Stimulated activated CD8-positive, alpha-beta memory T cell treated with anti-CD3 and anti-CD28 coated beads, Interleukin-2, amount 100 ng/mL, for 48 hours (primary cell): ENCODE results near the gene ZNHIT2.

Experiments used
- DNase-seq, 2 donors: peaks; one replicate each; pipeline ENCODE4 v3.0.0-alpha.2; 2020; ENCODE audit warnings: low read depth in 2 of 2

The ZNHIT2 gene

DNA sequence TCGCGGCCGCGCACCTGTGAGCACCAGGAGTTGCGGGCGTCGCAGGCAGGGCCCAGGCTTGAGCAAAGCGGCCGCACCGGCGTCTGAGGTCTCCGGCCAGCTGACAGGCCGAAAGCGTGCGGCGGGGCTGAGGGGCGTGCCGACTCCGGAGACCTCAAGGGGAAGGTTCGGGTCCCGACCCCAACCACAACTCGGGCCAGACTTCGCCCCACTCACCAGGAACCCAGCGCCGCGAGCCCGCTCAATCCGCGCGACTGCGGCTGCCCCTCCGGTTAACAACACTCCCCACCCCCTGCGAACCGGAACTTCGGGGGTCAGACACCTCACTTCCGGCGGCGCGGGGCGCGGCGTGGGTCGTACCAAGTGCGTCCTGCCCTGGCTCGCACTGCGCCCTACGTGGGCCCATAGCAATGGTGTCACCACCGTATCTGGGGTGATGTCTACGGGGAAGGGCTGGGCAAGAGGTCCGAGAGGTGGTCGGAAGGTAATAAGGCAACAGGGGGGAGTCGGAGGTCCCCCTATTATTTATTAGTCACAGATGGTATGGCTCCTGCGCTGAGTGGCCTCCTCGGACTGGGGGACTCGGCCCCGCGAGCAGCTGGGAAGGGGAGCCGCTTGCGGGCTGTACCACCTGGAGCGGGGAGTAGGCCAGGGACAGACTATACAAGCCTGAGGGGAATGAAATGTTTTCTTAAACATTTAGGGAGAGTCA, 16.9 kb upstream of the ZNHIT2 start, which contains the start of gene SYVN1:
Gene SYVN1 (minus strand): TSS at position 280 of the 712 bp plus-strand sequence. CDS start 918 bp downstream, outside the sequence.
- DNase-seq, result peak; percentile 85 to 88

DNA sequence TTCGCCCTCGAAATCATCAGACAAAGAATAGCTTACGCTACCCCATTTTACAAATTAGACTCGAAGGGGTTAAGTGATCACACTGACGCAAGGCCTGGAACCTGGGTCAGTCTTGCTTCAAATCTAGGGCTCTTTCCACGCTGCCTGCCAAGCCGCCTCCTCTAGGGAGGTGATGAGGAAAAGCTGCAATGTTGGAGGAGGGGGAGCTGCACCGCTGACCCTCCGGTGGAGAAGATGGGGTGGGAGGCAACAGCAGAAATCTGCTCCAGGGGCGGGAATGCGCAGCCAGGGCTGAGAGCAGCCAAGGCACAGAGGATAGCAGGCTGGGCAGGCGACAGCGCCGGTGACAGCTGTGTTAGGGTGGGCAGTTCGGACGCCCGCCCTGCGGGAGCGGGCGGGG, 16.2 kb upstream of the ZNHIT2 start:
- DNase-seq, result no peak

DNA sequence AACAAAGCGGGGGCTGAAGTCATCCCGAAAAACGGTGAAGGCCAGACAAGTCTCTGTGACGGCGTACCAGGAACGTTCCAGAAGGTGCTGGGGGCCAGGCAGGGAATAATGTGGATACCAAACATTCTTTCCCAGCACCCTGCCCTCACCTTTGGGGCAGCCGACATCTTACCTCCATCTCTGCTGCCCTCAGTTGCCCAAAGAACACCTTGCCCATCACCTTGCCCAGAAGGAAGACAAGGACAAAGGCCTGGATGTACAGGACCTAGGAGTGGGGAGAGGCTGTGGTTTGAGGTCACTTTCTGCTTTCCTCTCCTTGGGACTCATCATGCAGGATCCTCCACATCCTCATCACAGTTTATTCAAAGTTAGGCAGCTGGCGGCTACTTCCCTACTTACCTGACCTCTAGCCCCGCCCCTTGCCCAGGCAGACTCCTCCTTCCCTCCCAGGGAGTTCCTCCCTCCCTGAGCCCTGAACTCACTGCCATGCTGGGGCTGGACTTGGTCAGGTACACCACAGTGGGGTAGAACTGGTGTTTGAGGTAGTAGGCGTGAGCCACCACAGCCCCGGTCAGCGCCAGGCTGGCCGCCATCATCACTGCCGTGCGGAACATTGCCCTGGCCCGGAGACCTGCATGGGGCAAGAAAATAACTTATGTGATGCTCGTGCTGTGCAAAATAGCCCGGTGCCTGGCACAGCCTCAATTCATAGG, 15.6 kb upstream of the ZNHIT2 start:
- peak in 1 of 2 donors; percentile 59 for DNase-seq

DNA sequence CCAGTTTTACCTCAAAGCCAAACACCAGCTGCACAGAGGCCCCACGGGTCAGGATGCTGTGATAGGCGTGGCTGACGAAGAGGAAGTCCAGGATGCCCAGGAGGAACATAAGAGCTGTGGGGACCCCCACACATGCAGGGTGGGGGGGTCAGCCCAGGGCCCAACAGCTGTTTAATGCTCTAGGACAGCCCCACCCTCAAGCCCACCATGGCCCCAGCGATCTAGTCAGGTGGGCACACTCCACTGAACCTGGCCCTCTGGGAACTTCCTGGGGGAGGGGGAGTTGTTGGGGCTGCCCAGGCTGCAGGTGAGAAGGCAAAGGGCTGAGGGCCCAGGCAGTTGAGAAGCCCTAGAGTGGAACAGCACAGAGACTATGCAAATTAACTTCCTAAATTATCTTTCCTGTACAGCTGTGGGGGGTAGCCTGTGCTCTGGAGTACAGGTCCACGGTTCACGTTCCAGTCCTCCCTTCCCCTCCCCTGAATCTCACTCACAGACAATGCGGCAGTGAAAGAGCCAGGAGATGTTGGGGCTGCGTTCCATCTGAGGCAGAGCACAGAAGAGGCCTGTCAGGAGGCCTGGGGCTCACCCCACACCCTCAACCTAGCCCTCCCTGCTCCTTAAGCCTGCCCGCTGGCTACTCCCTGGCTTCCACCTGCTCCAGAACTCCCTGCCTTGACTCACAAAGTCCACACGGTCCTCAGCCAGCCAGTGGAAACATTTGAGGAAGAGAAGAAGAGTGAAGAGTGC, 14.9 kb upstream of the ZNHIT2 start:
- DNase-seq, result no peak

DNA sequence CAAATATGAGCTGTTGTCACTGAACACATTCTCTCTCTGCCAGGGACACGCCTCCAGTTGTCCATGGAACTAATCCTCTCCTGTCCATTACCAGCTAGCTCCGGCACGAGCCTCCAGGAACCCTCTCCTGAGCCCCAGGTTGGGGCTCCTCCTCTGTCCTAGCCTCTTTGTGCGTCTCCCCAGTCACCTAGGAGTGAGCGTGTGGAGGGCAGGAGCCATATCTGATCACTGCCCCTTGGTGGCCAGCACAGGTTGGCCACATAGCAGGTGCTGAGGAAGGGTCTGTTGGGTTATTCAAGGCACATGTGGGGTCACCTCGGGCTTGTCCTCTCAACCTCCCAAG, 14.4 kb upstream of the ZNHIT2 start:
- no peak for DNase-seq

DNA sequence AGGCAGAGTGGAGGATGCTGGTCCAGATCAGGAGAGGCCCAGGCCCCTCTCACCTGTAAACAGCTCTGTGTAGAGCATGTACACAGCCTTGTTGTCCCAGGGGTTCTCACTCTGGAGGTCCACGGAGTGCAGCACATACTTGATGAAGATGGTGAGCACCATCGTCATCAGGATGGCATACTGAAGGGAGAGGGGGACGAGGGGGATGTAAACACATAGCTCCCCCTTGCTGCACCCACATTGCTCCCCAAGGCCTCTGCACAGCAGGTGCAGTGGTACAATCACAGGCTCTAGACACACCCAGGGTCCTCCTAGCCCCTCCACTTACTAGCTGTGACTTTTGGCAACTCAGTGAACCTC, 13.9 kb upstream of the ZNHIT2 start:
- DNase-seq, result no peak

DNA sequence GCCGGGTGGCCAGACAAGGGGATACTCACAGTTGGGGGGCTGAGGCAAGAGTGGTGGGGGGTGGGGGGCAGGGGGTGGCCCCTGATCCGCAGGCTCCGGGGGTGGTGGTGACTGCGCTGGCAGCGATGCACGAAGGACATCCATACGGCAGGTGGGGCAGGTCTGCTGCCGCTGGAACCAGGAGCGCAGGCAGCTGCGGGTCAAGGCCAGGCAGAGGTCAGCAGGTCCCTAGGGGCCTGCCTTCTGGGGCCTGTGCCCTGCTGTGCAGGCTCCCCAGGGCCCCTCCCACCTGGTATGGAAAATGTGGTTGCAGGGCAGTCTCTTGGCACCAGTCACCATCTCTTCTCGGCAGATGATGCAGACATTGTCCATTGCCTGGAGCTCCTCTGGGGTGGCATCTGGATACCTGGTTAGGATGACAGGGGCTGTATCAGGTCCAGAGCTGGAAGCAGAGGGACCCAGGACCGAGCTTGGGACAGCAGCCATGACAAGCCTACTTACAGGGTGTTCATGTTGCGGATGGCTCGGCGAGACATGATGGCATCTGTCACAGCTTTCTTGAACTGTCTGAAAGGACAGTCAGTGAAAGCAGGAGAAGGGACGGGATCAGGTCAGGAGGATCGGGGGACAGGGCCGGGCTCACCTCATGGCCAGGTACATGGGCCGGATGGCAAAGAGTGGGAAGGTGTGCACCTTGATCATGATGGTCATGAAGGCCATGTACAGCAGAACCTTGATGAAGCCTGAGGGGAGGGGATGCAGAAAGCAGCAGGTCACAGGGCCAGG, 13.3 kb upstream of the ZNHIT2 start:
- DNase-seq, result no peak

DNA sequence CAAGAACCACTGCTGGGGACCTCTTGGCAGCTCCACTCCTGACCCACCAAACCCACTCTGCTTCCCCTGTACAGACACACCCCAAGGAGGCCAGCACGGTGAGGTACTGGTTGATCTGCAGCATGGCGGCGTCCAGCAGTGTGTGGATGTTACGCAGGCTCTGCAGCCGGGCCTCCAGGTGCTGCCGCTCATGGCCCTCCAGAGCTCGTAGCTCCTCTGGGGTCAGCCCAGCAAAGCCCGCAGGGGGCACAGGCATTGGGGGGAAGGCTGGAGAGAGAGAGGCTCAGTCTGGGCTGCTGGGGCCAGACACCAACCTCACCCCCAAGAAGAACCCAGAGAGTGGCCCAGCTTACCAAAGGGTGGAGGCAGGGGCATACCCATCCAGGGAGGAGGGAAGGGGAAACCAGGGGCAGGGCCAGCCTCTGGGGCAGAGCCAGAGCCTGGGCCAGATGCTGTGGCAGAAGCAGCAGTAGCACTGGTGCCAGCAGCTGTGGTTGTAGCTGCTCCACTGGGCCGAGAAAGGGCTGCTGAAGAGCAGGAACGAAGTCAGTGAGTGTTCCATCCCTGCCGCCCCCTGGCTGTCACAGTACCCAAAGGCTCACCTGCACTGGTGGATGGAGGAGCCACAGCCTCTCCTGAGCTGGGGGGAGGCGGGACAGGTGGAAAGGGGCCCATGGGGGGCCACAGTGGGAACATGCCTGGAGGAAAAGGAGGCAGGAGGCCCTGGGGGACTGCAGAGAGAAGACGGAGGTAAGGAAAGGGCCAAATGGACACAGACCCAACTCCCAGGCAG, 12.3 kb upstream of the ZNHIT2 start:
- DNase-seq, result no peak

DNA sequence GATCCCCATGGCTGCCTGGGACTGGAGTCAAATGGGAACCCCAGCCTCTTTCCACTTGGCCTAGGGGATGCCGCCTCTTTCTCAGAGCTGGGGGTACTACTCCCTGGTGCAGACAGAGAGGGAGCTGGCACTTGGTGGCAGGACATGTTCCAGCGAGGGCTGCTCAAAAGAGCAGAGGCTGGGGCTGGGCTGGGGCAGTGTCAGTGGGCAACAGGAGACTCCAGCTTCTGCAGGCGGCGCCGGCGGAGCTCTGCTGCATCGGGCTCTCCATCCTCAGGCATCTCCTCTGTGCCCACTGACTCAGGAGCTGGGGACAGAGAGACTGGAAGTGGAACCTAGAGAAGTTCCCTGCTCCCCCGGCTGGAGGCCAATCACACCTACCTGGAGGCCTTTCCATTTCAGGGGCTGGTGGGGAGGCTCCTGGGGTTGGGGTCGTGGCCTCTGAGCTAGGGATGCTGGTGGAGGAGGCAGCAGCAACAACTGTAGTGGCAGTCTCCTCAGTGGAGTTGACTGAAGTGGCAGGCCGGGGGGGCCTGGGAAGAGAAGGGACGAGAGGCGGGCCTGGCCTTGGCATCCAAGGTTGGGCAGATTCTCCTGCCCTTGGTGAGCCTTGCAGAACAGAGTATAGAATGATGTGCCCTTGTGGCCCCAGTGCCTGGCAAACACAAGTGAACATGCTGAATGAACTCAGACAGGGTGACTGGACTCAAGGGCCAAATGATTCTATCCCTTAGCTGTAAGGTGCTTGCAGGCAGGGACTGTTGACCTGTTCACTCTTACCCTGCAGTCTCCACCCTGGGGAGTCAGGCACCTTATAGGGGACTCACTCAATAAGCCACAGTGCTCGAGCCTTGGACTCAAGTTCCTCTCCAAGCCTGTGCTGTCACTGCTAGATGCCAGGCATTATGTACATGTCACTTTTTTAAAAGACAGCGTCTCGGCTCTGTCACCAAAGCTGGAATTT, 11.0 kb upstream of the ZNHIT2 start:
- DNase-seq, result no peak

DNA sequence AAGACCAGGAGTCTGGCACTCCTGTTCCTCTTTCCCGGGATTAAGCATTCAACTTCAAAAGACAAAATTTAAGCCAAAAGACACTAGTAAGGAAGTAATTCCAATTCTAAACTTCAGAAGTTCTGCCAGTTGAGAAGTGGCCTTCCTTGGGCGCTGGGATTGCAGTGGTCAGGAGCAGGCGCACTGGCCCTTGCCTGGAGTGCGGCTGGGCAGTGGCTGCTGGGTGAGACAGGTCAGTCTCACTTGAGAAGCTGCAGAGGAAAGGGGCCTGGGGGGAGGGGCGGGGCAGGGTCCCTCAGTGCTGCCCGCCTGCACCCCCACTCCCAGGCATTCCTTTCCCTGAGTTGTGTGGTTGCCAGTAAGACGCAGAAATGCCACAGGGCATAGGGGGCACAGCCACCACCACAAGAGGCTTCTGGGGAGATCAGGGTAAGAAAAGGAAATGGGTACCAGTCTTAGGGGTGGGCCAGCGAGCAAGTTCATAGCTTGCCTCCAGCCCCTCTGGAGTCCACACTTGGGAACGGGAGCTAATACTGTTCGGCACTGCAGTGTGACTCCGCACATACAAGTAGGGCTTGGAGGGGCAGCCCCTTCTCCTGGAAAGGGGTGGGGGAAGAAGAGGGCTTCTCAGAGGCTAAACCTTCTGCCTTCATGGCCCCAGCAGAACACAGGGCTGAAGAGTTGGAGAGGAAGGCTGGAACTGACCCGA, 10.1 kb upstream of the ZNHIT2 start:
- no peak for DNase-seq

DNA sequence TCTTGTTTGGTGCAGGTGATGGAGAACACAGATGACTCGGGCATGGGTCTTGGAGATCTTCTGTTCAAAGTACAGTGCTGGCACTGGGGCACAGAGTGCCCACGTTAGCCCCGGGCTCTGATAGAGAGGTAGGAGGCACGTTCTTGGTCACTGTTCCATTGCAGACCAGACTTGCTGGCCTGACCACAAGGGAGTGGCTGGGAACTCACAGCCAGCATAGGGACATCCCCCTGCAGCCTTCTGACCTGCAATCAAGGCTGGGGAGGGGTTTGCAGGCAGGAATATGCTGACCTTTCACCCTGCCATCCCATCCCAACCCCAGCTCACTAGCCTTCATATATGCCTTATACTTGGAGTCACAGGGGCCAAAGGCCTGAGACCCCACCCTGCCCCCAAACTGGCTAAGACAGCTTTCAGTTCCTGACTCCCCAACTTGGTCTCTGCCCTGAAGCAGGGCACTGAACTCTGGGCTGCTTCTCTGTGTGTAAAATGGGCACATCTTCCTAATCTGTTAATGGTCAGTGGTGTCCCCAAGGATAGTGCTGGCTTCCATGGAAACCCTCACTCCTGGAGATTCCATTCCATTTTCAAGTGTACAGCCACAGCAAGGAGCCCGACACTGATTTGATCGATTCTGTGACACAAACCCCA, 9.2 kb upstream of the ZNHIT2 start:
- no peak for DNase-seq

DNA sequence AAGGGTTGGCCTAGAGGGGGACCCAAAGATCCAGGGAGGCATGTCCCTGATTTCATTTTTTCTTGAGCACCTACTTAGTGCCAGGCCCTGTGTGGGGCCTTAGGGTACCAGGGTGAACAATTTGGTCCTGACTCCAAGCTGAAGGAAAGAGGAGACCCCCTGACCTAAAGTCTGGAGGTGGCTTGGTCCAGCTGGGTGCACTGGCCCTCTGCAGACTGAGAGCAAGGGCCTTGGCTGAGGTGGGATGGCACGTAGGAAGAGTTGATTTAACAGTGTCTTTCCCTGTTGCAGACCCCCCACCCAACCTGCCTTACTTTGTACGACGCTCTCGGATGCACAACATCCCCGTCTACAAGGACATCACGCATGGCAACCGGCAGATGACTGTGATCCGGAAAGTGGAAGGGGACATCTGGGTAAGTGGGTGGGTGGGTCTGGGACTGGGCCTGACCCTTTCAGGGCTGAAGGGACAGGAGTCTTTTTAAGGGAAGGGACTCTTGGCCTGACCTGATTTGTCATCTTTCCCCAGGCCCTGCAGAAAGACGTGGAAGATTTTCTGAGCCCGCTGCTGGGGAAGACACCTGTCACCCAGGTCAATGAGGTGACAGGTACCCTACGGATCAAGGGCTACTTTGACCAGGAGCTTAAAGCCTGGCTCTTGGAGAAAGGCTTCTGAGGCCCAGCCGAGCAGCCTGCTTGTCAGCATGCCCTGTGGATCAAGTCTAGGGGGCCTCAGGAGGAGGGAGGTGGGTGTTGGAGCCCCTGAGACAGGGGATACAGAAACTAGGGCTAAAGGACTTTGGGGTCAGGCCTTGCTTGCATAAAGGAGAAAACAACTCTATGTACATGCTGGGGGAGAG, 7.9 kb upstream of the ZNHIT2 start:
- no peak for DNase-seq

DNA sequence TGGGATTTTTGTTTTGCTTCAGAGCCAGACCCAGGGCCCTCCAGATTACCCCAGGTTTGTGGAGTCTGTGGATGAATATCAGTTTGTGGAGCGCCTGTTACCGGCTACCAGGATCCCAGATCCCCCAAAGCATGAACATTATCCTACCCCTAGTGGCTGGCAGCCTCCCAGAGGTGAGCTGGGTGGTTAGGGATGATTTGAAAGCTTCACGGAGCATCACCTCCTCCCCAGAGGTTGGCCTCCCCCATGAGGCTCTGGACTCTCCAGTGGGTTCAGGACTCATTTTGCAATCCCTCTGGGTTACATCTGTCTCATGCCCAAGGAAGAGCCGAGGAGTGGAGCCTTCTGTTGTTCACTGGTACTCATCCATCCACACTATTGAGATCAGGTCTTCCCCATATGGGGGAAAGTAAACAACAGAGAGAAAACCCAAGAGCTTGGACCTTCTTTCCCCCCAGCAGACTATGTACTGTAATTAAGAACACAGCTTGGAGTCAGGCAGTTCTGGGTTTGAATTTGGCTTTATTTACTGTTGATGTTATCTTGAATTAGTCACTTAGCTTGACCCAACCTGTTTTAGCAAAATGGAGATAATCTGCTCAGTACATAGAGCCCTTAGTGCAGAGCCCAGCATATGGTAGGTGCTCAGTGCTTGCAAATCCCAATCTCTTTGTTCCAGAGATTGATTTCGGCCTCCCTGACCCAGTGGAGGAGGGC, 7.1 kb upstream of the ZNHIT2 start:
- no peak for DNase-seq

DNA sequence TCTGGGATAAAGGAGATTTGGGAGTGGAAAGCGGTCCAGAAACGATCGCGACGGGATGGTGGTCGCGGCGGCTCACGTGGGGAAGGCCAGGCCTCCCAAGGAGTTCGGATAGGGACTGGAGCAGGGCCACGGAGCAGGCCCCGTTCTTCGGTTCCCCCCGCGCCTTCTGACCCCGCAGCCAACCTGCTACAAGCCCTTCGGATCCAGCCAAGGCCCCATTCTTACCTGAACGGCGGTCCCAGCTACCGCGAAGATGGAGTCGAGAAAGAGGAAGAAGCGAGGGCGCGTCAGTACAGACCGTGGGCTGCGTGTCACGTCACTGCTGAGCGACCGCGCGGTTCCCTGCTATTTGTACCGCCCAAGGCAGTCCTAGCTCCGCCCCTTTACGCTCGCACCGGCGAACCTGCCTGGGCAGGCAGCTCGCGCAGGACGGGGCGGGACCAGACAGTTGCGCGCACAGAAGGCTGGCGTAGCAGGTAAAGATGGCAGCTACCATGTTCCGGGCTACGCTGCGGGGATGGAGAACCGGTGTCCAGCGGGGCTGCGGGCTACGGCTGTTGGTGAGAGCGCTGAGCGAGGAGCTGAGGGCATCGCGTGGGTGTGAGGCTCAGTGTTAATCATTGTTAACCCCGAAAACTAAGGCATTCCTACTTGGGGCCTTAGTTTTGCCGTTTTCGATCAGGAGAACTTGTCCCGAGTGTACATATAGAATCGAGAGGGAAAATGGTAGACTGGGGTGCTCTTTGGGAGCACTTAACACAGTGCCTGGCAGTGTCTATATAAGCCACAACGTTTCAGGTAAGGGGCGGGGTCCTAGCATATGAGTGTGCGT, 4.6 kb upstream of the ZNHIT2 start, which contains the start of the genes FAU and MRPL49:
Gene FAU (minus strand): TSS at position 270 of the 832 bp plus-strand sequence. CDS start 321 bp downstream, outside the sequence.
Gene MRPL49 (plus strand): TSS at position 457 of the 832 bp plus-strand sequence. CDS start 26 bp downstream, at position 483.
- peak; percentile 99 for DNase-seq

DNA sequence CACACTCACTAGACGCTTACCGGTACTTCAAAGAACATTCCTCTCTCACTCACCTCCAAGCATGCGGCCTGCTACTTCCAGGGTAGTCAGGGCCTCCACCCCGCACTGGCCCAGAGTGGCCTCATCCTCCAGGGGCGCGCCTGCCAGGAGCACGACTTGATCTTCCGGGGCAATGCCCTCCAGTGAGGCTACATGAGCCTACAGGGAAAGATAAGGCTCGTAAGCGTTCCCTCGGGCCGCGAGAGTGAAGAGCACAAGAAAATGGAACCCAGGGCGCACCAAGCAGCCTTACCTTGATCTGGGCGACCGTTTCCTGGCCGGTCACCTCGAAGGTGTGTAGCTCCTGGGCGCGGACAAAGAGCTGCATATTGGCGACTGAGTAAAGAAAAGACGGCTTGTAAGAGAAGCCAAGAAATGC, 4.0 kb upstream of the ZNHIT2 start:
- no peak for DNase-seq

DNA sequence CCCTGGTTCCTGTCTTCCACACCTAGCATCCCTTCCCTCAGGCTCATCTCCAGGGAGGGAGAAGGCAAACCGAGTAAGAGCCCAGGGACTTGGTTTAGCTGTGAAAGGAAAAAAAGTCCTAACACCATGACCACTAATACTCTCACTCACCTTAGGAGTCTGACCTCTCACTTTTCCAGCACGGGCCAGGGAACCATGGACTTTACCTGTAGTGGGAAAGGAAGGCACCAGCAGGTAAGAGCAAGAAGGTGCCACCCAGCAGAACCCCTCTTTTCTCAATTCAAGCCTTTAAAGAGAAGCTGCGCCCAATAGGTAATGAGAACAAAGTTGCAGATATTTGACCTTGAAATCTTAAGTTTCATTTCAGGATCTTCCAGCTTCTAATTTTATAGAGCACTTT, 3.3 kb upstream of the ZNHIT2 start:
- DNase-seq, result no peak
